HFF-Myc (cell line): ENCODE data around the gene TSC22D2.

Experiments used
- DNase-seq: peaks from one replicate; pipeline ENCODE4 v3.0.0-alpha.2; 2011; ENCODE audit warnings: low read depth; ENCODE audit errors: extremely low read depth
- H3K4me3 ChIP-seq: replicated peaks from 2 replicates; pipeline ENCODE4 v1.5.1; 2011; ENCODE audit warnings: low read depth, mild to moderate bottlenecking, control low read depth, low read length
- CTCF ChIP-seq: IDR thresholded peaks from 2 replicates; pipeline ENCODE4 v1.5.1; 2012; ENCODE audit warnings: mild to moderate bottlenecking, low read depth, low read length, control low read depth; ENCODE audit errors: missing control alignments

TSC22D2 gene

GRCh38 chr3:150479370-150479769 is 71.3 kb downstream of the TSC22D2 start:
- TF ChIP-seq CTCF, result no peak
- DNase-seq, result no peak
- H3K4me3 ChIP-seq, result no peak overlapping the region

GRCh38 chr3:150480877-150481276 is 72.8 kb downstream of the TSC22D2 start:
- TF ChIP-seq CTCF, result no peak
- H3K4me3 ChIP-seq, result no peak overlapping the region
- no peak for DNase-seq

- TF ChIP-seq CTCF, result no peak
- no peak for DNase-seq
- H3K4me3 ChIP-seq, result no peak overlapping the region
These were observed 75.1 kb downstream of the TSC22D2 start for GRCh38 chr3:150483226-150483625.

- no peak for TF ChIP-seq CTCF
- DNase-seq, result no peak
- H3K4me3 ChIP-seq, result no peak overlapping the region
These were observed 76.3 kb downstream of the TSC22D2 start for GRCh38 chr3:150484410-150484809.

- no peak for DNase-seq
- TF ChIP-seq CTCF, result no peak
- H3K4me3 ChIP-seq, result no peak overlapping the region
These were observed 80.8 kb downstream of the TSC22D2 start for GRCh38 chr3:150488867-150489266.

GRCh38 chr3:150490277-150490986 is 82.3 kb downstream of the TSC22D2 start:
- H3K4me3 ChIP-seq, result no peak overlapping the region
- TF ChIP-seq CTCF, result no peak
- DNase-seq, result no peak
